Cardiac fibroblast (primary cell): ENCODE data around the gene SPAG5.

Source experiments
- DNase-seq, 2 donors: peaks; one replicate each; pipeline versions ENCODE4 v3.0.0 to v3.0.0-alpha.2; 2010; ENCODE audit warnings: low read depth in 2 of 2
- H3K4me3 ChIP-seq, 2 donors: replicated peaks in 1 of 2; 1 replicate in 1 of 2; 2 replicates in 1 of 2; pipeline ENCODE4 v1.5.1; 2011; ENCODE audit warnings: low read depth in 2 of 2, low read length in 2 of 2, mild to moderate bottlenecking in 2 of 2, moderate library complexity in 1 of 2
- CTCF ChIP-seq: IDR thresholded peaks from one replicate; pipeline ENCODE4 v1.5.1; 2011; ENCODE audit warnings: low read depth, mild to moderate bottlenecking, low read length, inconsistent platforms

SPAG5 gene

GRCh38 chr17:28641579-28641978 lies 42.8 kb upstream of the SPAG5 start:
- no peak for TF ChIP-seq CTCF
- DNase-seq: no peak

GRCh38 chr17:28635506-28635905 lies 36.7 kb upstream of the SPAG5 start:
- TF ChIP-seq CTCF: no peak
- DNase-seq: no peak
- no peak overlapping the region for H3K4me3 ChIP-seq

More at GRCh38 chr17:28641579-28641978, 42.8 kb upstream of the SPAG5 start:
- no peak overlapping the region for H3K4me3 ChIP-seq

GRCh38 chr17:28634206-28634865 lies 35.5 kb upstream of the SPAG5 start:
- TF ChIP-seq CTCF: no peak
- H3K4me3 ChIP-seq: no peak overlapping the region
- DNase-seq: no peak

- H3K4me3 ChIP-seq: no peak overlapping the region
- DNase-seq: no peak
- TF ChIP-seq CTCF: no peak
Observed at GRCh38 chr17:28626818-28627217, 28.0 kb upstream of the SPAG5 start.

- no peak for DNase-seq
- no peak for TF ChIP-seq CTCF
- no peak overlapping the region for H3K4me3 ChIP-seq
Observed at GRCh38 chr17:28624148-28624547, 25.3 kb upstream of the SPAG5 start.

GRCh38 chr17:28623696-28624095 lies 24.9 kb upstream of the SPAG5 start:
- H3K4me3 ChIP-seq: no peak overlapping the region
- DNase-seq: no peak
- TF ChIP-seq CTCF: no peak

GRCh38 chr17:28622186-28622585 lies 23.4 kb upstream of the SPAG5 start:
- no peak for DNase-seq
- no peak overlapping the region for H3K4me3 ChIP-seq
- TF ChIP-seq CTCF: no peak
